SIG-M5 treated with dmso at 0.1 percent for 504 hours (cell line): ENCODE results near the gene TNKS1BP1.
"Not testable (repeated sequence)": the region's sequence is repeated elsewhere in the genome, so short reads cannot be mapped to it uniquely, and the experiment has no call there.

Experiments used
- DNase-seq: peaks from one replicate; lab custom pipeline; 2025; ENCODE audit not compliant: unreplicated experiment; lab: John Stamatoyannopoulos, UW

TNKS1BP1 gene

DNA sequence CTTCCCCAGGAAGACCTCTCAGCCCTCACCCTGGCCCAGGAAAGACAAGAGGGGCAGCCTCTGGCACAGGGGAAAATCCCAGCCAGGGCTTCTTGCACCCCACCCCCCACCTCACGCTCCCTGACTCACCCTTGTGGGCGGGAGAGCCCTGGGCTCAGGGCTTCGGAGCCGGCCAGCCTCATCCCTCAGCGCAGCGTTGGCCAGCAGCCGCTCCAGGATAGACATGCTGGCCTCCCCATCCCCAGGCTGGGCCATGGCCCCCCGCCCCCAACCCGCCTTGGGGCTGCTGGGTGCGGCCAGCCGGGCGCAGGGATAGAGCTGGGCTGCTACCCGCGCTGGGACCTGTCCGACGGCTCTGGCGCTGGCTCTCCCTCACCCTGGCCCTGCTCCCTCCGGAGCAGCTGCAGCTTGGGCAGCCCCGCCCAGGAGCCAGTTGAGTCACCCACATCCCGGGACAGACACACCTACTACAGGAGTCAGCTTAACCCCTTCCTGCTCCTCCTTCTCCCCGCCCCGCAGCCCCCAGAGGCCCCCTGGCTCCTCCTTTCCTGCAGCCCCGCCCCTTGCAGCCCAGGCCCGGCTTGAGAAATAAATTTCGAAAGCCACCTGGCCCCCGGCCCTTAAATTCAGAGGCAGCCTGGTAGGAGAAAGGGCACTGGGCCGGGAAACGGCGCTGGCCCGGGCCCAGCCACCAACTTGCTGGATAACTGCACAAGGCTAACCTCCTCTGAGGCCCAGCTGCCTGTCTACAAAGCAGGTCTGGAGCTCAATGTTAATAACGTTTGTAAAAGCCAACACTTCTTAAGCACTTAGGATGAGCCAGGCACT lies 13.4 kb downstream of the TNKS1BP1 start:
- peak; percentile 90 for DNase-seq

- DNase-seq: no peak
These were observed 14.1 kb downstream of the TNKS1BP1 start for GRCh38 chr11:57310630-57311086.

DNA sequence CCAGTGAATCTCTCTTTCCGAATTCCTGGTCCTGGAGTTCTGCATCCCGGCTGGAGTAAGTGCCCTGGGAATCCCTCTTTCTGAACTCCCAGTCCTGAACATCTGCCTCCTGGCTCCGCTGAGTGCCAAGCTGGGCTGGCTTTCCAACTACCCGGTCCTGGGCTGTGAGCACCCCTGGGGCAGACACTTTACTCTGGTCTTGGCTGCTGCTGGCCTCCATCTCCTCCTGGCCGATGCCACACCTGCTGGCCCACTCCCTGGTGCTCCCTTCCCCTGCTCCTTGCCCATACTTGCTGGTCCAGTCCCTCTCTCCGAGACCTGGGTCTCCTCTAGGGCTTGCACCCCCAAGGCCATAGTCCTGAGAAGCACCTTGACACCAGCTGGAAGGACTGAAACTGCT lies 14.7 kb downstream of the TNKS1BP1 start:
- no peak for DNase-seq

GRCh38 chr11:57309106-57310059 lies 15.4 kb downstream of the TNKS1BP1 start:
- DNase-seq: no peak

DNA sequence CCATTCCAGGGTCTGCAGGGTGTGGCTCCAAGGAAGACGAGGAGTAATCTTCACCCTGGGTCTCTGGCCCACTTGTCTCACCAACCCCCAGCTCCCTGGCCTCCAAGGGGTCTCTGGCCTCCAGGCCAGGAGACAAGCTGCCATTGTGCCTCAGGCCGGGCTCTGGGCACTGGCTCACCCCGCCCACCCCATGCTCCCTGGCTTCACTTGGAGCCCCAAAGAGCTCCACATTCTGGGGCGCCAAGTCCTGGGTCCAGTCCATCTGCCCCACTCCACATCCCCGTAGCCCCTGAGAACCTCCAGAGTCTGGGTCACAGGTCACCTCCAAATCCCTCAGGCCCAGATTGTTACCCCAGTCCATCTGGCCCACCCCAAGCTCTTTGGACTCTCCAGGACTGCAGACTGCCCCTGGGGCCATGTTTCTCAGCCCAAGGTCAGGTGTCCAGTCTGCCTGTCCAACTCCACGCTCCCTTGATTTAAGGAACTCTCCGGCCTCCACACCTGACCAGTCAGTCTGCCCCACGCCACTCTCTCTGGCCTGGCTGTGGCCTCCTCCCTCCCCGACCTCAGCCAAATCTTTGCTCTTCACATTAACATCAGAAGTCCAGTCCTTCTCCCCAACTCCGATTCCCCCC lies 16.2 kb downstream of the TNKS1BP1 start:
- no peak for DNase-seq

DNA sequence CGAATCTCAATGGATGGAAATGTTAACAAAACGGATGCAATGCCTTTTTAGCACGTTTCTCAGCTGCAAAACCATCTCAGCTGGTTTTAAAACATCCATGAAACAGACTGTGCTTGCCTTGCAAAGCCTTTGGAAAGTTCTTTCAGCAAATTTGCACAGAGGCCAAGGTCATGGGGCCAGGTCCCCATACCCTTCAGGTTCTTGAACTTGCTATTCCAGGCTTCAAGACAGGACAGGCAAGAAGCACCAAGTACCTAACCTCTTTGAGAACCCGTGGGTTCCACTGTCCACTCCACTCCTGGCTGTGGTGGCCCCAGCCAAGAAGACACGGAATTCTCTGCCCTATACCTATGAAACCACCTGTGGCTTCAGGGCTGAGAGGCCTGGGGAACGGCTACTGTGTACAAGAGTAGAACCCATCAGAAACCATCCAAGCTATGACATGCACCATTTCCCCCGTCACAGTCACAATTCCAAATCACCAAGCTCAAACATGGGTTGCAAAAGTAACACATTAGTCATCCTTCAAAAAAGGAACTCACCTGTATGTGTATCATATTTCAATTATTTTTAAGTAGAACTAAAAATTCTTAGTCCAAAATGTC lies 17.0 kb downstream of the TNKS1BP1 start:
- DNase-seq: no peak

DNA sequence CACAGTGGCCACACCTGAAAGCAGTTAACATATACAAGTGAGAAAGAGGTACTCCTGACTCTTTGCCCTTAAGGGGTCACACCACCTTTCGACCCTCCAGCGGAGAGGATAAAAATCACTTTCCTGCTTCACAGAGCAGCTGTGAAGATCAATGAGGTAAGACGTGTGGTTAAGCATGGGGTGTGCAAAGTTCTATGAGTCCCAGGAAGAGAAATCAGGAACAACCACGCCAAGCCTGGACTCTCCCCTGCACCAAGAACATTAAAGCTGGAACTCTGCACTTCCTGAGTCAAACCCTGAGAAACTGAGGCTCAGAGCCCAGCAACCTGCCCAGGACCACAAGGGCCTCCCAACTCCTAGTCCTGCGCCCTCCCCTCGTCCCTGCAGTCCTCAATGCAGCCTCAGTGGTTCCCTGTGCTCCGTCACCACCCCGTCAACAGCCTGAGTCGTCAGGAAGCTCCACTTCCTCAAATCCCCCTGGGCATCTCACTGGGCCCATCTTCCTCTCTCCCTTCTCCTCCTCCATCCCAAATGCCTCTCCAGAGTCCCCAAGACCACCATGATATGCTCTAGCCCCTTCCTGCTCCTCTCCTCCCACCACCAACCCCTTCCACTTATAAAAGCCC lies 17.7 kb downstream of the TNKS1BP1 start:
- no peak for DNase-seq

DNA sequence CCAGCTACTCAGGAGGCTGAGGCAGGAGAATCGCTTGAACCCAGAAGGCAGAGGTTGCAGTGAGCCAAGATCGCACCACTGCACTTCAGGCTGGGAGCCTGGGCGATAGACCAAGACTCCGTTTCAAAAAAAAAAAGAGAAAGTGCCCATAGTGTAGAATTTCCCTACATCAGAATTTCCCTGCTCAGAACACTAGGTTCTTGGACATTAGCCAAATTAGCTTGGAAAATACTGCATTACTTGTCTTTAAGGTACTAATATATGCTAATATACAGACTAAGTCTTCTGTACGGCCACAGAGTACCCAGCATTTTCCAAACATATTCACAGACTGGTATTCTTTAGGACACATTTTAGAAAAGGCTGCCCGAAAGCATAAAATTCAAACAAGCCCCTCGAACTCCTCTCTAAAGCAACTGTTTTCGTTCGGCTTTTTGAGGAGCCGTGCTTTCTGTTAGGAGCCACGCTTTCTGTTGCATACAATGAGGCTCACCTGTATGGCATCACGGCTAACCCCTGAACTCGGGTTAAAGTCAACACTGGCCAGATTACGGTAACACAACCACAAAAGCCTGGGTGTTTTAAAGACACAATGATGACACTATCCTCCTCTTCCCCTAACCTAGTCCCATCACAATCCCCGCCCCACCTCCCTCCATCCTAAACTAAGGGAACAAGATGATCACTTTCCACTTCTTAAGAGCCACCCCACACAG lies 18.4 kb downstream of the TNKS1BP1 start:
- DNase-seq: no peak

- DNase-seq: no peak
These were observed 19.2 kb downstream of the TNKS1BP1 start for GRCh38 chr11:57305523-57305922.

GRCh38 chr11:57303990-57304579 lies 20.7 kb downstream of the TNKS1BP1 start:
- no peak for DNase-seq

DNA sequence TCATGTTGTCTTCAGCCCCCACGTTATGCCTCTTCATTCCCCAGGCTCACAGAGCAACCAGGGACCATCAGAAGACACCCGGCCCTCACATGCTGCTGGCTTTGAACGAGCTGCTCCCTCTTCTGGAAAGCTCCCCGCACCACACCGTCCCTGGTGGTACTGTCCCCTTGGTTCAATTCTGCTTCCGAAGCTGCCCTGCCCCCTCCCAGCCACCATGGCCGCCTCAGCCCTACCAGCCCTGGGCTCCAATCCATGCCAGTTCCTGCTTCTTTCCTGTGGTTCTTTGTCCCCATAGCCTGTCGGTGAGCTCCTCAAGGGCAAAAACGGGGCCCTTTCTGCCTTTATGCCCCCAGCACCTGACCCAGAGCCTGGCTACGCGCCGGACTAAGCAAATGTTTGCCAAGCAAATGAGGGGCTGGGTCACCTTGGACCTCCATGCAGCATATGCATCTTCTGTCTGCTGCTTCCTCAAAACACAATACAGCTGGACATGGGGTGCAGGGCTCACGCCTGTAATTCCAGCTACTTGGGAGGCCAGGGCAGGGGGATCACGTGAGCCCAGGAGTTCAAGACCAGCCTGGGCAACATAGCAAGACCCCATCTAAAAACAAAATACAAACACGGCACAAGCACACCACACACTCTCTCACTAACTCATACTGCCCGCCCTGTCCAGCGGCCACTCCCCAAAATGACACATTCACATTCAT lies 21.3 kb downstream of the TNKS1BP1 start:
- no peak for DNase-seq

DNA sequence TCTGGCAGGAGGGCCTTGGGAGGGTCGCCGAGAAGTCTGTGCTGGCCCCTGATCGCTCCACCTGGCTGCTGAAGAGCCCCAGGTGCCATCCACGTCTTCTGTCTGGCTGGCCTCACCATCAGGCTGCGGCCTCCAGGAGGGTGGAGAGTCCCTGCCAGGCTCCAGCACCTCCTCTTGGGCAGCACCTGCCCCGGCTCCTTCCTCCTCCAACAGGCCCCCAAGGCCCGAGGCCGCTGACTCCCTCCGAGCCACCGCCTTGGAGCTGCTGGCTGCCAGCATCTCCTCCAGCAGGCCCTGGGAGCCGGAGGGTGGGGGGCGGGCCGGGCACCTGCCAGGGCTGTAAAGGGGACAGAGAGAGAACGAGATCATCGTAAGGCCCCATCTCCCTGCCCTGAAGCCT lies 22.3 kb downstream of the TNKS1BP1 start:
- DNase-seq: no peak

- no peak for DNase-seq
These were observed 22.9 kb downstream of the TNKS1BP1 start for GRCh38 chr11:57301711-57302423.

GRCh38 chr11:57300785-57301184 lies 24.0 kb downstream of the TNKS1BP1 start:
- no peak for DNase-seq

- DNase-seq: no peak
These were observed 25.5 kb downstream of the TNKS1BP1 start for GRCh38 chr11:57299150-57299737.

- DNase-seq: no peak
These were observed 27.5 kb downstream of the TNKS1BP1 start for GRCh38 chr11:57297221-57297620.

- DNase-seq: not testable (repeated sequence)
These were observed 28.5 kb downstream of the TNKS1BP1 start for GRCh38 chr11:57296205-57296604.
